Mesendoderm (in vitro differentiated cells): Measurements from ENCODE around the gene CATSPERD.

ENCODE experiments used
- DNase-seq: peaks from one replicate; pipeline ENCODE4 v3.0.0; 2013
- H2AK5ac ChIP-seq: 2 replicates; pipeline ENCODE4 v1.6.1; 2013; ENCODE audit warnings: low read length, inconsistent platforms
- H2BK120ac ChIP-seq: 2 replicates; pipeline ENCODE4 v1.6.1; 2013; ENCODE audit warnings: low read depth, mild to moderate bottlenecking, low read length, moderate library complexity, mixed read lengths
- H2BK15ac ChIP-seq: replicated peaks from 2 replicates; pipeline ENCODE4 v1.6.1; 2013; ENCODE audit warnings: low read depth, mild to moderate bottlenecking, moderate library complexity
- H2BK5ac ChIP-seq: 2 replicates; pipeline ENCODE4 v1.6.1; 2013; ENCODE audit warnings: low read length, inconsistent platforms
- H3K18ac ChIP-seq: 2 replicates; pipeline ENCODE4 v1.6.1; 2013; ENCODE audit warnings: mild to moderate bottlenecking, low read length, mixed read lengths
- H3K23ac ChIP-seq: one replicate; pipeline ENCODE4 v1.6.1; 2013; ENCODE audit warnings: low read length
- H3K27ac ChIP-seq: 2 replicates; pipeline ENCODE4 v1.5.1; 2013; ENCODE audit warnings: low read depth, mild to moderate bottlenecking, inconsistent platforms, low read length, moderate library complexity
- H3K27me3 ChIP-seq: 2 replicates; pipeline ENCODE4 v1.6.1; 2013; ENCODE audit warnings: low read length, control low read depth, mild to moderate bottlenecking, inconsistent platforms; ENCODE audit not compliant: insufficient read depth, poor library complexity
- H3K36me3 ChIP-seq: 2 replicates; pipeline ENCODE4 v1.6.1; 2013; ENCODE audit warnings: low read length, inconsistent platforms; ENCODE audit not compliant: control insufficient read depth, insufficient read depth
- H3K4ac ChIP-seq: one replicate; pipeline ENCODE4 v1.6.1; 2013; ENCODE audit warnings: low read depth, mild to moderate bottlenecking, low read length, moderate library complexity
- H3K4me1 ChIP-seq: 2 replicates; pipeline ENCODE4 v1.6.1; 2013; ENCODE audit warnings: low read depth, low read length, inconsistent platforms; ENCODE audit not compliant: control insufficient read depth
- H3K4me2 ChIP-seq: 2 replicates; pipeline ENCODE4 v1.6.1; 2013; ENCODE audit warnings: low read length
- H3K4me3 ChIP-seq: 2 replicates; pipeline ENCODE4 v1.5.1; 2013; ENCODE audit warnings: mild to moderate bottlenecking, low read length
- H3K56ac ChIP-seq: one replicate; pipeline ENCODE4 v1.6.1; 2013; ENCODE audit warnings: low read length
- H3K79me1 ChIP-seq: 2 replicates; pipeline ENCODE4 v1.6.1; 2013; ENCODE audit warnings: low read length, inconsistent platforms
- H3K79me2 ChIP-seq: 2 replicates; pipeline ENCODE4 v1.6.1; 2013; ENCODE audit warnings: mild to moderate bottlenecking, low read length; ENCODE audit not compliant: control insufficient read depth, insufficient read depth
- H3K9ac ChIP-seq: 2 replicates; pipeline ENCODE4 v1.6.1; 2013; ENCODE audit warnings: low read length, inconsistent platforms
- H4K5ac ChIP-seq: one replicate; pipeline ENCODE4 v1.6.1; 2013; ENCODE audit warnings: low read length
- H4K8ac ChIP-seq: one replicate; pipeline ENCODE4 v1.6.1; 2013; ENCODE audit warnings: low read depth, mild to moderate bottlenecking, control low read depth, low read length, moderate library complexity
- WGBS: extraction: QIAGEN DNeasy Blood & Tissue Kit; methylation state at CpG from one replicate; pipeline ENCODE4 v1.1.7; 2013; ENCODE audit warnings: low lambda C conversion rate, missing lambda C conversion rate; ENCODE audit not compliant: insufficient coverage; ENCODE audit errors: extremely low coverage; 5-methylcytosine and 5-hydroxymethylcytosine counted together

CATSPERD gene

DNA sequence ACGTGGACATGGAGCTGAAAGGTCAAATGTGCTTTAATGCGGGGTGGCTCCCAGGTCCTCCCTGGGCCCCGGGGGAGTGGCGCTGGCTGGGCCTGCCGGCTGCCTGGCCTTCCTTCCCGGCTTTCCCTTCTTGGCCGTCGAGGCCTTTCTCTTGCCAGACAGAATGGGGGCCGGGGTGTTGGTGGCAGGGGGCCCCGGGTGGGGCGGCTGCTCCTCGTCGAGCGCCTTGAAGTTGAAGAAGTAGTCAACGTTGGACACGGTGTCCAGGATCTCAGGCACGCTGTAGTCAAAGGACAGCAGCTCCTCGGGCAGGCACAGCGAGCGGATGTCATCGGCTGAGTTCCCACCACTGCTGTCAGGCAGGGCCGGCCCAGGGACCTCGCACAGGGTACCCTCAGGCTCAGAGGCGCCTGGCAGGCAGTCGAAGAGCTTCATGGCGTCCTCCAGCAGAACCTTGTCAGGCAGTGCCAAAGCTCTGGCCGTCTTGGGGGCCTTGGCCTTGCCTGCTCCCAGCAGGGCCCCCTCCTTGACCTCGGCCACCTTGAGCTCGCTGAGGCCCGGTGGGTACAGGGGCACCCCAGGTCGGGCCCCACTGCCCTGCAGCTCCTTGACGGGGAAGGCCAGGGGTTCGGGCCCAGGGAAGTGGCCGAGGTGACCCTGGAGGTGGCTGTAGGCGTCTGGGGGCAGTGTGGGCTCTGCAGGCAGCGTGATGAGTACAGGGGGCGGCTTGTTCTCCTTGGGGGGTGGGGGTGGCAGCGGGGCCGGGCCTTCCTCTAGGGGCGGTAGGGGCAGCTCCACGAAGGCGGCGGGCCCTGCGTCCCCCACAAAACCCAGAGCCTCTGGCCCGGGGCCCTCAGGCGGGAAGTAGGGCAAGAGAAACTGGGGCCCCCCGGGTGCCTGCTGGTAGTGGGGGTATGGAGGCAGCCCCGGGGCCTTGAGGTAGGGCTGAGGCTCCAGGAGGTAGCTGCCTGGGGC, 62.8 kb downstream of the CATSPERD start:
- H4K8ac ChIP-seq, result no peak overlapping the region
- H3K27ac ChIP-seq, result no peak overlapping the region
- no peak for DNase-seq
- no peaks in the 10 kb centered on the region for H3K27me3 ChIP-seq
- no peak overlapping the region for H3K56ac ChIP-seq
- H3K79me2 ChIP-seq, result no peaks in the 10 kb centered on the region
- WGBS, result no CpG with 5 or more reads among the region's 48 CpGs
- no peak overlapping the region for H2BK5ac ChIP-seq
- H2BK15ac ChIP-seq, result no peak overlapping the region
- H2AK5ac ChIP-seq, result no peak overlapping the region
- H3K9ac ChIP-seq, result no peak overlapping the region
- H3K4ac ChIP-seq, result no peak overlapping the region
- H3K4me2 ChIP-seq, result no peak overlapping the region
- H3K4me1 ChIP-seq, result no peaks in the 10 kb centered on the region
- no peaks in the 10 kb centered on the region for H3K79me1 ChIP-seq
- no peak overlapping the region for H3K18ac ChIP-seq
- peaks cover 10% of the 10 kb centered on the region for H3K36me3 ChIP-seq
- H3K23ac ChIP-seq, result no peak overlapping the region
- no peak overlapping the region for H4K5ac ChIP-seq
- H2BK120ac ChIP-seq, result no peak overlapping the region
- no peak overlapping the region for H3K4me3 ChIP-seq

DNA sequence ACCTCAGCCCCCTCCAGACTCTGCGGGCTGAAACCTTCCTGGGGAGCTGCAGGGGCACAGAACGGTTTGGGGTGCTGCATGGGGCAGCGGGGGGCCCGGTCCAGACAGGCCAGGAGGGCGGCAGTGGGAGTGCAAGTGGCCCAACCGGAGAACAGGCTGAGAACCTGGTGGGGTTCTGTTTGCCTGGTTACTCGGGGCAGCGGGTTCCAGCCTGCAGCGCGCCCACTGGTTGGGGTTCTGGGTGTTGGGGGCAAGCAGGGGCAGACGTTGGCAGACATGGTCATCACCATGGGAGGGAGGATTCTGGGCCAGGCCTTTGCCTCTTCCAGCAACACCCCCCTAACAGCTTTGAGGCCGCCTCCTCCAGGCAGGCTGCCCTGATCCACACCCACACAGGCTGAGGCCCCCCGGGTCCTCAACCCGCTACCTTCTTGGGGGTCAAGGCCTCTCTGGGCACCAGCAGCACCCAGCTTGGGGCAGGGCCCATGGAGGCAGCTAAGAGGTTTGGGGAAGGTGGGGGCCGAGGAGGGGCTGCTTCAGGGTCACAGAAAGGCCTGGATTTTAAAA, 64.2 kb downstream of the CATSPERD start, which contains the start of gene PRR22:
PRR22 (minus strand) TSS at position 166 of the 567 bp plus-strand sequence; CDS start at position 80, 86 bp downstream.
- no CpG with 5 or more reads among the region's 15 CpGs for WGBS
- Histone ChIP-seq H4K5ac (no peak within 1 kb of the TSS), H3K23ac (no peak within 1 kb of the TSS), H3K9ac (no peak within 1 kb of the TSS), H3K4me2 (no peak within 1 kb of the TSS), H3K4me1 (no peaks in the 10 kb centered on the region), H3K36me3 (peaks cover 12% of the 10 kb centered on the region), H2BK5ac (no peak within 1 kb of the TSS), H3K4ac (no peak within 1 kb of the TSS), H2BK120ac (no peak within 1 kb of the TSS), H3K79me1 (no peaks in the 10 kb centered on the region), H2AK5ac (no peak within 1 kb of the TSS), H3K79me2 (no peaks in the 10 kb centered on the region), H2BK15ac (no peak within 1 kb of the TSS), H4K8ac (no peak within 1 kb of the TSS), H3K27me3 (no peaks in the 10 kb centered on the region), H3K56ac (no peak within 1 kb of the TSS), H3K27ac (no peak within 1 kb of the TSS), H3K4me3 (no peak within 1 kb of the TSS), H3K18ac (no peak within 1 kb of the TSS)
- DNase-seq, result no peak

DNA sequence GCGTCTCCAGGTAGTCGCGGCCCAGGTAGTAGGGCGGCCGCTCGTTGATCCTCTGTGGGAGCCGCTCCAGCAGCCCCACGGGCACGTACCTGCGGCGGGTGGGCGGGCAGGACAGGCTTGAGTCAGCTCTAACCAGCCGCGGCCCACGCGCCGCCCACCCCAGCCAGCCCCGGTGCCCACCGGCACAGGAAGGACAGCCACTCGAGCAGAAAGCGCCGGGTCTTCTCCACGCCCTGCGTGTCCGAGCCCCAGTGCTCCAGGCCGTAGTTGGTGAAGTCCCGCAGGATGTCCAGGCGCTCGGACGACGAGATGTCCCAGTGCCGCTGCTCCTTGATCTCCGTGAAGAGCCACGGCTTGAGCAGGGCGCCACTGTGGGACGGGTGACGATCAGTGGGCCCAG, 65.0 kb downstream of the CATSPERD start:
- no peak overlapping the region for H3K9ac ChIP-seq
- no peak overlapping the region for H3K23ac ChIP-seq
- peaks cover 12% of the 10 kb centered on the region for H3K36me3 ChIP-seq

DNA sequence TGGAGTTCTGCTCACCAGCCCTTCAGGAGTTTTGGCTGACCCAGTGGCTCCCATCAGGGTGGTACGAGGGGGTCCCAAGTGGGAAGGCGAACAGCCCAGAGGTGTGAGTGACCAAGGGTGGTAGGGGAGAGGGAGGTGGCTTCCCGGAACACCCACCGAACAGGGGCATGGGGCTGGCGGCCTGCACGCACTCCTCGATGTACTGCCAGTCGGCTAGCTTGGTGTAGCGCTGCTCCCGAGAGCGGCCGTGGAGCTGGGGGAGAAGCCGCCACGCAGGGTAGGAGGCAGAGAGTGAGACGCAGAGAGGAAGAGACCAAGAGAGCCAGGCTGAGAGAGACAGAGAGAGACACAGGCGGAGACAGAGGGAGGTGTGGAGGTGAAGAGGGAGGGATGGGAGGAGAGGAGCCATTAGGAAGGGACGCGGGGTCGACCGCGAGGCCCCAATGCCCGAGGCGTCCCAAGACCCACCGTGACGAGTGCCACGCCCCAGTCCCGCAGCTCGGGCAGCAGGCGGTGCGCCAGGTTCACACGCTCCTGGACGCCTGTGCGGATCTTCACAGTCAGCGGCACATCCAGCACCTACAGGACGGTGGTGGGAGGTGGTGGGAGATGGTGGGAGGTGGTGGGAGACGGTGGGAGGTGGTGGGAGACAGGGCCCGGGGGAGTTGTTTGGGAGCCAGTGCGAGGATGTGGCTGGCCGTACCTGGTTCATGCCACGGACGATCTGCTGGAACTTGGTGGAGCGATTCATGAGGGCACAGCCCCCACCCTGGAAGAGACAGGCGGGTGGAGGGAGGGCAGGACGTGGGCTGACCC, 66.4 kb downstream of the CATSPERD start:
- H2AK5ac ChIP-seq, result no peak overlapping the region
- H3K56ac ChIP-seq, result no peak overlapping the region
- no peak overlapping the region for H3K4ac ChIP-seq
- no peak for DNase-seq
- H3K4me3 ChIP-seq, result no peak overlapping the region
- no peak overlapping the region for H2BK5ac ChIP-seq
- peaks cover 2% of the 10 kb centered on the region for H3K79me2 ChIP-seq
- H2BK15ac ChIP-seq, result no peak overlapping the region
- H3K36me3 ChIP-seq, result peaks cover 12% of the 10 kb centered on the region
- peaks cover 4% of the 10 kb centered on the region for H3K79me1 ChIP-seq
- H3K23ac ChIP-seq, result no peak overlapping the region
- H3K27me3 ChIP-seq, result no peaks in the 10 kb centered on the region
- H3K18ac ChIP-seq, result no peak overlapping the region
- no peak overlapping the region for H2BK120ac ChIP-seq
- H3K4me1 ChIP-seq, result peaks cover 2% of the 10 kb centered on the region
- H3K9ac ChIP-seq, result no peak overlapping the region
- no peak overlapping the region for H3K27ac ChIP-seq
- H4K5ac ChIP-seq, result no peak overlapping the region
- WGBS, result no CpG with 5 or more reads among the region's 44 CpGs
- H3K4me2 ChIP-seq, result no peak overlapping the region
- no peak overlapping the region for H4K8ac ChIP-seq

More for the DNA sequence above, 65.0 kb downstream of the CATSPERD start:
- Histone ChIP-seq H3K79me1 (peaks cover 4% of the 10 kb centered on the region), H3K27me3 (no peaks in the 10 kb centered on the region), H4K8ac (no peak overlapping the region), H4K5ac (no peak overlapping the region), H3K4me1 (peaks cover 2% of the 10 kb centered on the region), H2BK5ac (no peak overlapping the region), H2BK15ac (no peak overlapping the region), H3K79me2 (peaks cover 2% of the 10 kb centered on the region), H3K56ac (no peak overlapping the region), H3K27ac (no peak overlapping the region), H3K4me2 (no peak overlapping the region), H2AK5ac (no peak overlapping the region), H3K4me3 (no peak overlapping the region), H3K4ac (no peak overlapping the region), H3K18ac (no peak overlapping the region), H2BK120ac (no peak overlapping the region)
- no CpG with 5 or more reads among the region's 37 CpGs for WGBS
- DNase-seq, result no peak

DNA sequence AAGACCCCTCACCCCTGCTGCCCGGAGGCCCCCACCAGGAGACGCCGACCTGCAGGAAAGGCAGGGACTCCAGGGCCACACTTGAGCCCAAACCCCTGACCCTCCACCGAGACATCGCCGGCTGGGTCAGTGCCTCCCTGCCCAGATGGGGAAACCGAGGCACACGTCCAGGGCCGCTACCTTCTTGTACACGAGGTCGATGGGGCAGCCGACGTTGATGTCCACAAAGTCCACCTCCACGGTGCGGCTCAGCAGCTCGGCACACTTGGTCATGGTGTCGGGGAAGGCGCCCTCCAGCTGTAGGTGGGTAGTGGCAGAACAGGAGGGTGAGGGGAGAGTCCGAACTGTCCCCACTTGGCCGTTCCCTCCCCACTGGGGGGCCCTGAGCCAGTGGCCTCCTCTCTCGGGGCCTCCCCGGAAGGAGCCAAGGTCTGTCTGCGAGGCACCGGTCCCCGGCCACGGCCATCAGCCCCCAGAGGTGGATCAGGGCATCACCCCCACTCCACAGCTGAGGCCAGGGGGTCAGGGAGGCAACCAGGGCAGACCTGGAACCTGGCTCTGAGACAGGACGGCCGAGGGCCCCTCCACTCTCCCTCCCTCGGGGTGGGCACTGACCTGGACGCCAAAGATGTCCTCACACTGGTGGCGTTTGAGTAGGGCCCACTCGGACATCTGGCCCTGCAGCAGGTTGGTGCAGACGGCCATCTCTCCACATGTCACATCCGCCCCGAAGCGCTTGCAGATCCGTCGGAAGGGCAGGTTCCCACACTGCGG, 67.2 kb downstream of the CATSPERD start:
- no peak overlapping the region for H2BK120ac ChIP-seq
- H3K4ac ChIP-seq, result no peak overlapping the region
- WGBS, result no CpG with 5 or more reads among the region's 39 CpGs
- no peak overlapping the region for H4K8ac ChIP-seq
- no peak overlapping the region for H3K56ac ChIP-seq
- H3K18ac ChIP-seq, result no peak overlapping the region
- H3K4me3 ChIP-seq, result no peak overlapping the region
- peaks cover 2% of the 10 kb centered on the region for H3K79me2 ChIP-seq
- H2AK5ac ChIP-seq, result no peak overlapping the region
- no peak overlapping the region for H4K5ac ChIP-seq
- H2BK5ac ChIP-seq, result no peak overlapping the region
- H2BK15ac ChIP-seq, result no peak overlapping the region
- no peak overlapping the region for H3K27ac ChIP-seq
- no peak overlapping the region for H3K4me2 ChIP-seq
- peaks cover 4% of the 10 kb centered on the region for H3K79me1 ChIP-seq
- H3K27me3 ChIP-seq, result no peaks in the 10 kb centered on the region
- peaks cover 2% of the 10 kb centered on the region for H3K4me1 ChIP-seq
- H3K9ac ChIP-seq, result no peak overlapping the region
- no peak for DNase-seq
- no peak overlapping the region for H3K23ac ChIP-seq
- H3K36me3 ChIP-seq, result peaks cover 12% of the 10 kb centered on the region
